Measurements from ENCODE around the gene CDC42BPB.
"Not testable (repeated sequence)": the region's sequence is repeated elsewhere in the genome, so short reads cannot be mapped to it uniquely, and the experiment has no call there.

Gene CDC42BPB

GRCh38 chr14:102928412-102929240 lies 128.7 kb downstream of the CDC42BPB start:
- peak; percentile 84 for DNase-seq (ENCODE audit: low spot score)

- DNase-seq (ENCODE audit: low spot score) = peak; percentile 70
Observed at GRCh38 chr14:102927878-102928411, 129.4 kb downstream of the CDC42BPB start.

GRCh38 chr14:102927346-102927877 lies 129.9 kb downstream of the CDC42BPB start:
- DNase-seq (ENCODE audit: low spot score) = no peak

GRCh38 chr14:102926840-102927239 lies 130.5 kb downstream of the CDC42BPB start:
- DNase-seq (ENCODE audit: low spot score) = not testable (repeated sequence)

- DNase-seq (ENCODE audit: low spot score) = no peak
Observed at GRCh38 chr14:102926104-102926503, 131.2 kb downstream of the CDC42BPB start.

GRCh38 chr14:102925646-102926045 lies 131.7 kb downstream of the CDC42BPB start:
- no peak for DNase-seq (ENCODE audit: low spot score)

GRCh38 chr14:102924632-102925588 lies 132.4 kb downstream of the CDC42BPB start:
- DNase-seq (ENCODE audit: low spot score) = no peak

GRCh38 chr14:102923925-102924486 lies 133.3 kb downstream of the CDC42BPB start:
- no peak for DNase-seq (ENCODE audit: low spot score)

- DNase-seq (ENCODE audit: low spot score) = no peak
Observed at GRCh38 chr14:102923201-102923924, 134.0 kb downstream of the CDC42BPB start.

- DNase-seq (ENCODE audit: low spot score) = no peak
Observed at GRCh38 chr14:102922490-102923200, 134.7 kb downstream of the CDC42BPB start, which contains the start of gene AMN. AMN (plus strand) TSS chr14:102922663; CDS start chr14:102922689, 26 bp downstream.

- DNase-seq (ENCODE audit: low spot score) = no peak
Observed at GRCh38 chr14:102920998-102921304, 136.4 kb downstream of the CDC42BPB start.

- DNase-seq (ENCODE audit: low spot score) = no peak
Observed at GRCh38 chr14:102920273-102920997, 136.9 kb downstream of the CDC42BPB start.

GRCh38 chr14:102918438-102918837 lies 138.9 kb downstream of the CDC42BPB start:
- no peak for DNase-seq (ENCODE audit: low spot score)

GRCh38 chr14:102917469-102918211 lies 139.7 kb downstream of the CDC42BPB start:
- DNase-seq (ENCODE audit: low spot score) = peak; percentile 86

- no peak for DNase-seq (ENCODE audit: low spot score)
Observed at GRCh38 chr14:102917056-102917385, 140.3 kb downstream of the CDC42BPB start.

- DNase-seq (ENCODE audit: low spot score) = no peak
Observed at GRCh38 chr14:102916347-102917055, 140.8 kb downstream of the CDC42BPB start.

GRCh38 chr14:102915292-102916110 lies 141.8 kb downstream of the CDC42BPB start:
- no peak for DNase-seq (ENCODE audit: low spot score)
